ENCODE results near the gene SMPDL3B.

DNA sequence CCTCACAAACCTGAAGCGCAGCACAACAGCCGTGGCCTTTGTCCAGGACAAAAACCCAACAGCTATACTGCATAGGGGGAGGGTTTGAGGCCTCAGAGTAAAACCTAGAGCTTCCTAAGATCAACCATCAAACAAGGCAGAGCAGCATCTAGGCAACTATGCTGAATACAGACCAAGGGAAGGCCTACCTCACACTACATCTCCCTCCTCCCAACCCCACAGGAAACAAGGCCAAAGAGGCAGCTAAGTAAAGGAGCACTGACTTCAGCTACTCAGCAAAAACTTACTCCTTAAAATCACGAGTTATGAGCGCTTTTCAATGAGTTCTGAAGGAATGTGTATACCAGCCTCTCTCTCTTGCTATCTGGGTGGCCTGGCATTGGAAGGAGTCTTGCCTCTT lies 37.3 kb downstream of the SMPDL3B start:
- TF ChIP-seq, protein P1, sequence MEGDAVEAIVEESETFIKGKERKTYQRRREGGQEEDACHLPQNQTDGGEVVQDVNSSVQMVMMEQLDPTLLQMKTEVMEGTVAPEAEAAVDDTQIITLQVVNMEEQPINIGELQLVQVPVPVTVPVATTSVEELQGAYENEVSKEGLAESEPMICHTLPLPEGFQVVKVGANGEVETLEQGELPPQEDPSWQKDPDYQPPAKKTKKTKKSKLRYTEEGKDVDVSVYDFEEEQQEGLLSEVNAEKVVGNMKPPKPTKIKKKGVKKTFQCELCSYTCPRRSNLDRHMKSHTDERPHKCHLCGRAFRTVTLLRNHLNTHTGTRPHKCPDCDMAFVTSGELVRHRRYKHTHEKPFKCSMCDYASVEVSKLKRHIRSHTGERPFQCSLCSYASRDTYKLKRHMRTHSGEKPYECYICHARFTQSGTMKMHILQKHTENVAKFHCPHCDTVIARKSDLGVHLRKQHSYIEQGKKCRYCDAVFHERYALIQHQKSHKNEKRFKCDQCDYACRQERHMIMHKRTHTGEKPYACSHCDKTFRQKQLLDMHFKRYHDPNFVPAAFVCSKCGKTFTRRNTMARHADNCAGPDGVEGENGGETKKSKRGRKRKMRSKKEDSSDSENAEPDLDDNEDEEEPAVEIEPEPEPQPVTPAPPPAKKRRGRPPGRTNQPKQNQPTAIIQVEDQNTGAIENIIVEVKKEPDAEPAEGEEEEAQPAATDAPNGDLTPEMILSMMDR (IDR thresholded peaks at IDR 0.05 in 4 of 5, conservative IDR thresholded peaks at IDR 0.05 in 1 of 5): no peak
- no peak for TF ChIP-seq POLR2A (IDR thresholded peaks at IDR 0.05)
